WTC11 (cell line): ENCODE measurements around the gene CORIN.

Experiments used
- CTCF ChIP-seq: fragments of 200-600 bp; IDR thresholded peaks from 2 replicates; pipeline ENCODE4 v1.8.0; 2022; ENCODE audit warnings: antibody characterized with exemption
- FOXJ3 ChIP-seq: sonication (generic); formaldehyde crosslinking; IDR thresholded peaks from 2 replicates; pipeline ENCODE4 v1.9.0; 2021; ENCODE audit warnings: missing genetic modification reagents, mild to moderate bottlenecking, borderline replicate concordance
- FOXP1 ChIP-seq: sonication (generic); formaldehyde crosslinking; IDR thresholded peaks from 2 replicates; pipeline ENCODE4 v1.8.0; 2022; ENCODE audit warnings: missing genetic modification reagents, mild to moderate bottlenecking, moderate library complexity, borderline replicate concordance
- KAT7 ChIP-seq: sonication (generic); formaldehyde crosslinking; IDR thresholded peaks from 2 replicates; pipeline ENCODE4 v1.8.1; 2023; ENCODE audit warnings: missing genetic modification reagents, mild to moderate bottlenecking, borderline replicate concordance
- NR2C2 ChIP-seq: sonication (generic); formaldehyde crosslinking; IDR thresholded peaks from 2 replicates; pipeline ENCODE4 v1.8.0; 2022; ENCODE audit warnings: mild to moderate bottlenecking, missing genetic modification reagents
- PREB ChIP-seq: sonication (generic); formaldehyde crosslinking; IDR thresholded peaks from 2 replicates; pipeline ENCODE4 v1.8.1; 2022; ENCODE audit warnings: mild to moderate bottlenecking, missing genetic modification reagents, moderate library complexity, borderline replicate concordance
- SP1 ChIP-seq: sonication (generic); formaldehyde crosslinking; conservative IDR thresholded peaks from 2 replicates; pipeline ENCODE4 v1.8.1; 2022; ENCODE audit warnings: missing genetic modification reagents
- TEAD1 ChIP-seq: sonication (generic); formaldehyde crosslinking; IDR thresholded peaks from 2 replicates; pipeline ENCODE4 v1.8.0; 2022; ENCODE audit warnings: mild to moderate bottlenecking, missing genetic modification reagents
- TF ChIP-seq, protein P1 (sequence below): sonication (generic); formaldehyde crosslinking; conservative IDR thresholded peaks from 2 replicates; pipeline ENCODE4 v1.8.1; 2022; ENCODE audit warnings: mild to moderate bottlenecking, missing genetic modification reagents
- TF ChIP-seq, protein P2 (sequence below): fragments of 250-450 bp; sonication (Bioruptor Pico); IDR thresholded peaks from 2 replicates; pipeline ENCODE4 v2.1.2; 2022; ENCODE audit warnings: mild to moderate bottlenecking, moderate library complexity
- TF ChIP-seq, protein P3 (sequence below): sonication (generic); formaldehyde crosslinking; IDR thresholded peaks from 2 replicates; pipeline ENCODE4 v1.8.1; 2023; ENCODE audit warnings: mild to moderate bottlenecking, missing genetic modification reagents, borderline replicate concordance

- TF ChIP-seq KAT7 (CRISPR knock-in tag) (no peak), FOXP1 (CRISPR knock-in tag) (no peak), FOXJ3 (CRISPR knock-in tag) (no peak), CTCF (no peak), TEAD1 (no peak), SP1 (no peak), PREB (CRISPR knock-in tag) (no peak), NR2C2 (no peak)
- TF ChIP-seq, protein P1, sequence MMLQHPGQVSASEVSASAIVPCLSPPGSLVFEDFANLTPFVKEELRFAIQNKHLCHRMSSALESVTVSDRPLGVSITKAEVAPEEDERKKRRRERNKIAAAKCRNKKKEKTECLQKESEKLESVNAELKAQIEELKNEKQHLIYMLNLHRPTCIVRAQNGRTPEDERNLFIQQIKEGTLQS, result no peak
- TF ChIP-seq, protein P2, sequence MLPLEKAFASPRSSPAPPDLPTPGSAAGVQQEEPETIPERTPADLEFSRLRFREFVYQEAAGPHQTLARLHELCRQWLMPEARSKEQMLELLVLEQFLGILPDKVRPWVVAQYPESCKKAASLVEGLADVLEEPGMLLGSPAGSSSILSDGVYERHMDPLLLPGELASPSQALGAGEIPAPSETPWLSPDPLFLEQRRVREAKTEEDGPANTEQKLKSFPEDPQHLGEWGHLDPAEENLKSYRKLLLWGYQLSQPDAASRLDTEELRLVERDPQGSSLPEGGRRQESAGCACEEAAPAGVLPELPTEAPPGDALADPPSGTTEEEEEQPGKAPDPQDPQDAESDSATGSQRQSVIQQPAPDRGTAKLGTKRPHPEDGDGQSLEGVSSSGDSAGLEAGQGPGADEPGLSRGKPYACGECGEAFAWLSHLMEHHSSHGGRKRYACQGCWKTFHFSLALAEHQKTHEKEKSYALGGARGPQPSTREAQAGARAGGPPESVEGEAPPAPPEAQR (CRISPR knock-in tag), result no peak
- TF ChIP-seq, protein P3, sequence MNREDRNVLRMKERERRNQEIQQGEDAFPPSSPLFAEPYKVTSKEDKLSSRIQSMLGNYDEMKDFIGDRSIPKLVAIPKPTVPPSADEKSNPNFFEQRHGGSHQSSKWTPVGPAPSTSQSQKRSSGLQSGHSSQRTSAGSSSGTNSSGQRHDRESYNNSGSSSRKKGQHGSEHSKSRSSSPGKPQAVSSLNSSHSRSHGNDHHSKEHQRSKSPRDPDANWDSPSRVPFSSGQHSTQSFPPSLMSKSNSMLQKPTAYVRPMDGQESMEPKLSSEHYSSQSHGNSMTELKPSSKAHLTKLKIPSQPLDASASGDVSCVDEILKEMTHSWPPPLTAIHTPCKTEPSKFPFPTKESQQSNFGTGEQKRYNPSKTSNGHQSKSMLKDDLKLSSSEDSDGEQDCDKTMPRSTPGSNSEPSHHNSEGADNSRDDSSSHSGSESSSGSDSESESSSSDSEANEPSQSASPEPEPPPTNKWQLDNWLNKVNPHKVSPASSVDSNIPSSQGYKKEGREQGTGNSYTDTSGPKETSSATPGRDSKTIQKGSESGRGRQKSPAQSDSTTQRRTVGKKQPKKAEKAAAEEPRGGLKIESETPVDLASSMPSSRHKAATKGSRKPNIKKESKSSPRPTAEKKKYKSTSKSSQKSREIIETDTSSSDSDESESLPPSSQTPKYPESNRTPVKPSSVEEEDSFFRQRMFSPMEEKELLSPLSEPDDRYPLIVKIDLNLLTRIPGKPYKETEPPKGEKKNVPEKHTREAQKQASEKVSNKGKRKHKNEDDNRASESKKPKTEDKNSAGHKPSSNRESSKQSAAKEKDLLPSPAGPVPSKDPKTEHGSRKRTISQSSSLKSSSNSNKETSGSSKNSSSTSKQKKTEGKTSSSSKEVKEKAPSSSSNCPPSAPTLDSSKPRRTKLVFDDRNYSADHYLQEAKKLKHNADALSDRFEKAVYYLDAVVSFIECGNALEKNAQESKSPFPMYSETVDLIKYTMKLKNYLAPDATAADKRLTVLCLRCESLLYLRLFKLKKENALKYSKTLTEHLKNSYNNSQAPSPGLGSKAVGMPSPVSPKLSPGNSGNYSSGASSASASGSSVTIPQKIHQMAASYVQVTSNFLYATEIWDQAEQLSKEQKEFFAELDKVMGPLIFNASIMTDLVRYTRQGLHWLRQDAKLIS (CRISPR knock-in tag), result no peak
Observed at GRCh38 chr4:47791965-47792364, 45.9 kb downstream of the CORIN start.
